HL-60 (cell line): ENCODE measurements around the gene ZFAND3.

ENCODE experiments used
- DNase-seq, 2 experiments: peaks; one replicate each; pipeline ENCODE4 v3.0.0-alpha.2; 2010 to 2020; ENCODE audit warnings: low read depth in 1 of 2, low spot score in 1 of 2
- H3K27ac ChIP-seq: fragments of 250-450 bp; sonication (Bioruptor Pico); replicated peaks from 2 replicates; pipeline ENCODE4 v1.5.1; 2020; ENCODE audit warnings: mild to moderate bottlenecking, moderate library complexity
- H3K27me3 ChIP-seq: fragments of 250-450 bp; sonication (Bioruptor Pico); 2 replicates; pipeline ENCODE4 v1.5.1; 2021; ENCODE audit warnings: mild to moderate bottlenecking, moderate library complexity; ENCODE audit not compliant: insufficient read depth, poor library complexity, severe bottlenecking
- H3K4me3 ChIP-seq: replicated peaks from 2 replicates; pipeline ENCODE4 v1.5.1; 2011; ENCODE audit warnings: mild to moderate bottlenecking, control low read depth, low read length; ENCODE audit not compliant: insufficient read depth
- GABPA ChIP-seq: IDR thresholded peaks from 2 replicates; pipeline ENCODE4 v1.6.1; 2012; ENCODE audit warnings: low read depth
- POLR2AphosphoS5 ChIP-seq: IDR thresholded peaks from 2 replicates; pipeline ENCODE4 v1.6.1; 2012; ENCODE audit warnings: low read depth
- SPI1 ChIP-seq: IDR thresholded peaks from 2 replicates; pipeline ENCODE4 v1.6.1; 2012; ENCODE audit warnings: low read depth, mild to moderate bottlenecking, borderline replicate concordance
- TF ChIP-seq, protein P1 (sequence below): IDR thresholded peaks from one replicate; pipeline ENCODE4 v1.5.1; 2011; ENCODE audit warnings: low read length, control low read depth, inconsistent platforms; ENCODE audit not compliant: insufficient read depth
- TF ChIP-seq, protein P2 (sequence below): IDR thresholded peaks from 2 replicates; pipeline ENCODE4 v1.6.1; 2012; ENCODE audit warnings: low read depth; ENCODE audit not compliant: insufficient replicate concordance

ZFAND3 gene

DNA sequence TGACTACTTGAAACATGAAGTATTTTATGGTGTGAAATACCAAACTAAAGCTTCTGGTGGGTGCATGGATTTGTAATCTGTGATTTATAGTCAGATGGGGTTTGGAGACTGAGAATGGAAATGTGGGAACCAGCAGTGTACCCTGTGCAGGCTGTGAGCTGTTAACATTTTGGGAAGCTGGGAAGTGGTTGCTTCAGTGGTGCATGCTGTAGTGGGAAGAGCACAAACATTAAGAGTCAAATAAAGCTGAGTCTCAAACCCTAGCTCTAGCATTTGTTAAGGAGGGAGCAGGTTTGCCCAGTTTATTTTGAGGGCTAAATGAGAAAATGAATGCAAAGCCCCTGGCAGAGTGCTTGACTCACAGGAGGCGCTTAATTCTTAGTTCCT, 235.7 kb downstream of the ZFAND3 start:
- TF ChIP-seq GABPA (no peak), POLR2AphosphoS5 (no peak), SPI1 (no peak)
- TF ChIP-seq, protein P1, sequence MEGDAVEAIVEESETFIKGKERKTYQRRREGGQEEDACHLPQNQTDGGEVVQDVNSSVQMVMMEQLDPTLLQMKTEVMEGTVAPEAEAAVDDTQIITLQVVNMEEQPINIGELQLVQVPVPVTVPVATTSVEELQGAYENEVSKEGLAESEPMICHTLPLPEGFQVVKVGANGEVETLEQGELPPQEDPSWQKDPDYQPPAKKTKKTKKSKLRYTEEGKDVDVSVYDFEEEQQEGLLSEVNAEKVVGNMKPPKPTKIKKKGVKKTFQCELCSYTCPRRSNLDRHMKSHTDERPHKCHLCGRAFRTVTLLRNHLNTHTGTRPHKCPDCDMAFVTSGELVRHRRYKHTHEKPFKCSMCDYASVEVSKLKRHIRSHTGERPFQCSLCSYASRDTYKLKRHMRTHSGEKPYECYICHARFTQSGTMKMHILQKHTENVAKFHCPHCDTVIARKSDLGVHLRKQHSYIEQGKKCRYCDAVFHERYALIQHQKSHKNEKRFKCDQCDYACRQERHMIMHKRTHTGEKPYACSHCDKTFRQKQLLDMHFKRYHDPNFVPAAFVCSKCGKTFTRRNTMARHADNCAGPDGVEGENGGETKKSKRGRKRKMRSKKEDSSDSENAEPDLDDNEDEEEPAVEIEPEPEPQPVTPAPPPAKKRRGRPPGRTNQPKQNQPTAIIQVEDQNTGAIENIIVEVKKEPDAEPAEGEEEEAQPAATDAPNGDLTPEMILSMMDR: no peak
- TF ChIP-seq, protein P2, sequence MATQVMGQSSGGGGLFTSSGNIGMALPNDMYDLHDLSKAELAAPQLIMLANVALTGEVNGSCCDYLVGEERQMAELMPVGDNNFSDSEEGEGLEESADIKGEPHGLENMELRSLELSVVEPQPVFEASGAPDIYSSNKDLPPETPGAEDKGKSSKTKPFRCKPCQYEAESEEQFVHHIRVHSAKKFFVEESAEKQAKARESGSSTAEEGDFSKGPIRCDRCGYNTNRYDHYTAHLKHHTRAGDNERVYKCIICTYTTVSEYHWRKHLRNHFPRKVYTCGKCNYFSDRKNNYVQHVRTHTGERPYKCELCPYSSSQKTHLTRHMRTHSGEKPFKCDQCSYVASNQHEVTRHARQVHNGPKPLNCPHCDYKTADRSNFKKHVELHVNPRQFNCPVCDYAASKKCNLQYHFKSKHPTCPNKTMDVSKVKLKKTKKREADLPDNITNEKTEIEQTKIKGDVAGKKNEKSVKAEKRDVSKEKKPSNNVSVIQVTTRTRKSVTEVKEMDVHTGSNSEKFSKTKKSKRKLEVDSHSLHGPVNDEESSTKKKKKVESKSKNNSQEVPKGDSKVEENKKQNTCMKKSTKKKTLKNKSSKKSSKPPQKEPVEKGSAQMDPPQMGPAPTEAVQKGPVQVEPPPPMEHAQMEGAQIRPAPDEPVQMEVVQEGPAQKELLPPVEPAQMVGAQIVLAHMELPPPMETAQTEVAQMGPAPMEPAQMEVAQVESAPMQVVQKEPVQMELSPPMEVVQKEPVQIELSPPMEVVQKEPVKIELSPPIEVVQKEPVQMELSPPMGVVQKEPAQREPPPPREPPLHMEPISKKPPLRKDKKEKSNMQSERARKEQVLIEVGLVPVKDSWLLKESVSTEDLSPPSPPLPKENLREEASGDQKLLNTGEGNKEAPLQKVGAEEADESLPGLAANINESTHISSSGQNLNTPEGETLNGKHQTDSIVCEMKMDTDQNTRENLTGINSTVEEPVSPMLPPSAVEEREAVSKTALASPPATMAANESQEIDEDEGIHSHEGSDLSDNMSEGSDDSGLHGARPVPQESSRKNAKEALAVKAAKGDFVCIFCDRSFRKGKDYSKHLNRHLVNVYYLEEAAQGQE: no peak

DNA sequence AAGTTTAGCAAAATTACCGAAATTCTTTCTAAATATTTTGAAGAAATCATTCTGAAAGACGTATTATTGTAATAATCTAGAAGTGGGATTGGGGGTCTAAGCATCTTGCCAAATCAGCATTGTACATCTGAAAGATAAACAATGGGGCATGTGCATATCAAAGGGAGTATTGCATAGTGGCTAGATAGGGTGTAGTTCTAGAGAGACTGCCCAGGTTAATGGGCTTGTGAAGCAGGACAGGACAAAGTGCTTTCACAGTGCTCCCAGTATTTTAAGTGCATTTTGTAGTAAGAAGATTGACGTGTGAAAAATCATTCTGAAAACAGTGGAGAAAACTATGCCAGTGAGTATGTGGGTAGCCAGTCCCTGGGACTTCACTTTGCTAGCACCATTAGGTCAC, 236.8 kb downstream of the ZFAND3 start:
- no peak overlapping the region for H3K27ac ChIP-seq
- H3K4me3 ChIP-seq: no peak overlapping the region
- no peaks in the 10 kb centered on the region for H3K27me3 ChIP-seq
- TF ChIP-seq SPI1 (no peak), GABPA (no peak), POLR2AphosphoS5 (no peak)
- TF ChIP-seq, protein P2: no peak
- TF ChIP-seq, protein P1: no peak
- no peak for DNase-seq

More for the DNA sequence above, 235.7 kb downstream of the ZFAND3 start:
- DNase-seq: no peak
- no peak overlapping the region for H3K4me3 ChIP-seq
- H3K27me3 ChIP-seq: no peaks in the 10 kb centered on the region
- H3K27ac ChIP-seq: no peak overlapping the region

DNA sequence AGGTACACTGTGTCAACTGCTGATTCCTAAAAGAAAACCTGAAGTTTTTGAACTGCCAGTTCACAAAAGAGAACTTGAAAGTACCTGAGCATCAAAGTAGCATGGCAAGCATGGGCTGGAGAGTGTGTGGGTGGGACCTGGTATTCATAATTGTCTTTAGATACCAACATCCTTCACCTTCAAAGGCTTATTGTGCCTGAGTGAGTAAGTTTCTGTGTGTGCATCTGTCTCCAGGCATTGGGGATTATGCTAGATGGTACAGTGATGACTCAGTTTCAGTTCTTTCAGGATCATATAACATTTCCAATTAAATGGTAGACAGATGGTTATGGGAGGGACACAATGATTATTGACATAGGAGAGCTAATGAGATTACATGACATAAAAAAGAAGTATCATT, 238.5 kb downstream of the ZFAND3 start:
- H3K4me3 ChIP-seq: no peak overlapping the region
- DNase-seq: no peak
- no peak for TF ChIP-seq SPI1
- TF ChIP-seq, protein P2: no peak
- TF ChIP-seq, protein P1: no peak
- TF ChIP-seq POLR2AphosphoS5: no peak
- no peak for TF ChIP-seq GABPA
- H3K27ac ChIP-seq: no peak overlapping the region
- H3K27me3 ChIP-seq: no peaks in the 10 kb centered on the region
